ENCODE results near the gene OLFM1.
"Not testable (repeated sequence)": the region's sequence is repeated elsewhere in the genome, so short reads cannot be mapped to it uniquely, and the experiment has no call there.

The OLFM1 gene

DNA sequence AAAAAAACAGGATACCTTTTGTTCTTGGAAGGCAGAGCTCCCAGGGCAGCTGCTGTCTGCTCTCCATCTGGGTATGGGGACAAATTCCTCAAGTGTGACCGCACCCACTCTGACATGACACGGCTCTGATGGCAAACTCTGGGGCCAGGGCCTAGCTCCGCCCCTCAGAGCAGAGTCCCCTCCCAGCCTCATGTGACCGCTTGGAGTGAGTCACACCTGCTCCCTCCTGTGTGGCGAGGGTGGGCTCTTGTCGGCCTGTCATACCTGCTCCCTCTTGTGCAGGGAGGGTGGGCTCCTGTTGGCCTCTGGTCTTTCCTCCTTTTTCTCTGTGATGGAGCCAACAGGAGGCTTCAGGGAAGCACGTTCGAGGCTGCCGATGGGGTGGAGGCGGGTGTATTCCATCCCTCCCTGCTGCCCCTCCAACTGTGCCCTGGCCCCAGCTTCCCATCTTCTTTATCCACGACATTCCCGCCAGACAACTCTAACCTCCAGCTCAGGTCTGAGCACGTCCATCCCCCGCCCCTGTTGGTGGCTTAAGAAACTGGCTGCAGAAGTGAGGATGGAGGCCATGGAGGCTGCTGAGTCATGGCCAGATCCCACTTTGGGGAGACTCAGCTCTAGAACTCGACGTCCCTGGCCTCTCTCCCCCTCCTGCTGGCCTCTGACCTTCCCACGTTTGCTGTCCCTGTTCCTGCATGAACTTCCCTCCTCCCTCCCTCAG is 65.3 kb downstream of the OLFM1 start:
- no peak for DNase-seq (ENCODE audit: low read depth in 3 of 3)

DNA sequence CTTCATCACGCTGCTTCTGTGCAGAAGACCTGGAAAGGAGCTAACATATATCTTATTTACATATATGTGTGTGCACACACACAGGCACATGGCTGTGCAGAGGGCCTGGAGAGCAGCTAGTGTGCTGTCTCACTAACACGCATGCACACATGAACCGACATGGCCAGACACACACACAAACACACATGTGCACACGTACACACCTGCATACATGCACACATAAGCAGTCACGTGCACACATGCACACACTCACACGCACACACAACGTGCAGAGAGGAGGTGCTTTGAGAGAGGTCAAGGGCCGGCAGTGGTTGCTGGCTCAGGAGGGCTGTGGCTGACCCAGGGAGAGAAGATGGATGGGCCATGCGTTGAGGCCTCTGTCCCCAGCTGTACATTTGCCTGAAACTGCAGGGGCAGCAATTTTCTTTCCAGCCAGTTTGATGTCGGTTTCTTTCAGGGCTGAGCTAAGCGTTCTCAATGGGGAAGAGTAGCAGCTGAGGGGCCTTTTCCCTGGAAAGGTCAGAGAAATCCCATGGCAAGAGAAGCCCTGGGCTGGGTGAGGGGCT is 66.7 kb downstream of the OLFM1 start:
- no peak for DNase-seq (ENCODE audit: low read depth in 3 of 3)

DNA sequence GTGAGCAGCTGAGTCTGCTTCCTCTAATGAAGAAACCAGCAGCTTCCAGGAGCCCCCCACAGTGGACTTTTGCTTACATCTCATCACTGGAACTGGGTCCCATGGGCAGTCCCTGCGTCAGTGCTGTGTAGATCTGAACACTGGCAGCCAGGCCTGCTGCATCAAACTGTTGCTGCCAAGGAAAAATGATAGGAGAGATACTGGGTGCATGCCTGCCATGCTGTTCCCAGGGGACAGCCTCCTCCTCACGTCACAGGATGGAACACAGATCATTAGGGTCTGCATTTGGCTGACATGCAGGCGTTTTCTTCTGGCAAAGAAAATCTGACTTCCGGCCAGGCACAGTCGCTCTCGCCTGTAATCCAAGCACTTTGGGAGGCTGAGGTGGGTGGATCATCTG is 67.9 kb downstream of the OLFM1 start:
- DNase-seq (ENCODE audit: low read depth in 3 of 3) = no peak

DNA sequence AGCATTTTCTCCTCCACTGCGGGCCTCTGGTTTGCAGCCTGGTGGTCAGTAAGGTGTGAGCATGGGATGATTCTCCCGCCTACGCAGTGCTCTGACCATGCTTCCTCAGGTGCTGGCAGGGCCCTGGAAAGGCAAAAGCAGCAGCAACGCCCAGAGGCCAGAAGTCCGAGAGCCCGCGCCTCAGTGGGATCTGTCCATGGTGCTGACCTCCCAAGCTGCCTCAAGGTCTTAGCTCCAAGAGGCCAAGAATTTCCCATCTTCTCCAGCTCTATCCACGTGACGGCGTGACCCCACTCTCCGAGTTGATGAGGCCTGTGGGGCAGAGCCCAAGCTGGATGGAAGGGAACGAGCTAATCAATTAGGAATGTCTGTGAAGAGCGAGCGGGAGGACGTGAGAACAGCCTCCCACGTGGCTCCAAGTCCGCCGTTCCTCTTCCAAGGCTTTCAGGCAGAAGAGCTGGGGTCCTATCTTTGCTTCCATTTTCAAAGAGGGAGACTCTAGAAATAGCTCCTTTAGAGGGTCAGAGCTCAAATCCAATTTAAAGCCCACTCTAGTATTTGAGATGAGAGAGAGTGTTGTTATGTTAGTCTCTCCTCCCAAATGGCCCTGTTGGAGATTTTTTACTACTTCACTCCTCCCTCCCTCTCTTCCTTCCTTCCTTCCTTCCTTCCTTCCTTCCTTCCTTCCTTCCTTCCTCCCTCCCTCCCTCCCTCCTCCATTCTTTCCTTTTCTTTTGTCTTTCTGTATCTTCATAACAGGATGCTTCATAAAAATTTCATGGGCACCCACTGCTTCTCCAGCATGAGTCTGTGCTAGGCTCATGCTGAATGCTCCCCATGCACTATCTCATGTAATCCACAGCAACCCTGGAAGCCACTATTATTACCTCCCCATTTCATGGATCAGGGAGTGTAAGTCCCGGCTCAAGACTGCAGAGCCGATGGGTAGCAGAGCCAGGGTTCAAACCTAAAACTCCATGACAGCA is 69.3 kb downstream of the OLFM1 start:
- DNase-seq (ENCODE audit: low read depth in 3 of 3) = no peak

DNA sequence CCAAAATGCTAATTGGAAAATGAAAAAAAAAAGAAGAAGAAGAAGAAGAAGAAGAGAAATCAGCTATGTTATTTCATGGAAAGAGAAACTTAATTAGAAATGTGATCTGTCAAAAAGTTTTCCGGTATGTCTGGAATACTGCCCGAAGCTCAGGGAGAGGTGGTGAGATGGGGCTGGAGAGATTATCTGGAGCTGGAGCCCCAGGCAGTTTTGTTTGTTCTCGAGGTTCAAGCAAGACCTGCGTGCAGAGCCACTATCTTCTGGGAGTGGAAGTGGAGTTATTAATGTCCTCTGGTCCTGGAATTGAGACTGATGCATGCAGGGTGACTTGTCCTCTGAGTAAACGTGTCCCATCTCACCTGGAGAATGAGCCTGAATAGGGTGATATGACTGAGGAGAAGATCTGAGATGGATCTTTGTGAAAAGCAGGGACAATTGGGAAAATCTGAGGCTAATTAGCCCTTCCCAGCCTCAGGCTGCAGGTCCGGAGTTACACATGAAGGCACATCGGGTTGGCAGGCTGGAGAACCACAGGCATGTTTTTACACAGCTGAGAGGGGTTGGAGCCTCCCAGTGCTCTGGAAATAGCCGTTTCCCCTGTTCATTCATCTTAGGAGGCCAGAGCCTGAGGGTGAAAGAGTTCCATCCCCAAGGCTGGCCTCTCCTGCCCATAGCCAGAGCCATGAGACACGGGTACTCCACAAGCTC is 70.5 kb downstream of the OLFM1 start:
- DNase-seq (ENCODE audit: low read depth in 3 of 3) = no peak

DNA sequence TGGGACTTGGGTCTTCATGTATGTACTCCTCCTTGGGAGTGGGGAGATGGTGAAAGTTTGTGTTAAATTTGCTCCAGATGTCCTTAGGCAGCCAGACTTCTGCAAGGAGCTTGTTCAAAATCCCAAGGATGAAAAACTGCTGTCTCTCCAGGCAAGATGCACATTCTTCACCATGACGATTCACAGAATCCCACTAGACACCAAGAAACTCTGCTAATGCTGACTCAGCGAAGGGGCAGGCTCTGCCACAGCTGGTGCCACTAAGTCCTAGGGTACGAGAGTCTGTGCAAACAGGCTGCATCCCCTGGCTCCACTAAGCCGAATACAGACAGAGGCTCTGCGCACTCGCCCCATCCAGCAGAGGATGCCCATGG is 71.1 kb downstream of the OLFM1 start:
- no peak for DNase-seq (ENCODE audit: low read depth in 3 of 3)

DNA sequence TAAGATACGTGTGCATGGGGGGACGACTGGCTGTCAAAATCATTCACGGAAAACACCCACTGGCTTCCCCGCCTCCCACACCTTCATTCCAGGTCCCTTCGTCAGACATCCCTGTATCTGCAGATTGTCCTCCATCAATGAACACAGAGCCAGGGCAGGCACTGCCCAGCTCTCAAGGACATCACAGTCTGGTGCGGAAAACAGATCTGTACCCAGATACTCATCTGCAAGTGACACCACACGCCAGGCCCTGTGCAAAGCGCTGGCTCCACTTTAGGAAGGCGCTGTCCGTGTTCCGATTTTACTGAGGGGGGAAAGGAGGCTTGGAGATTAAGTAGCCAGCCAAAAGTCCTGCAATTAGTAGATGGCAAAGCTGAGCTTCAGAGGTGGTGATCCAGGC is 72.3 kb downstream of the OLFM1 start:
- no peak for DNase-seq (ENCODE audit: low read depth in 3 of 3)

DNA sequence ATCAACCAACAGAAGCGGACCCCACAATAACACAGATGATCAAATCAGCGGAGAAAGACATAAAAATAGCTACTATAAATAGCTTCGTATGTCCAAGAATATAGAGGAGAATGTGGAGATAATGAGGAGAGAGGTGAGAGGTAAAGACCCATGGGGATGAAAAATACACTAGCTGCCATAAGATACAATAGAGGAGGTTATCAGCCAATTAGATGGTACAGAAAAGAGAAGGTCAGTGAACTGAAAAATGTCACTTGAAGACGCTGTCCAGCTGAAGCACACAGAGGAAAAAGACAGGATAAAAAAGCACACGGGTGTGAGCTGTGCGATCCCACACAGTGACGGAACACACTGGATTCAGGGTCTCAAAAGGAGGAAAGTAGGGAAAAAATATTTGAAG is 73.4 kb downstream of the OLFM1 start:
- no peak for DNase-seq (ENCODE audit: low read depth in 3 of 3)

DNA sequence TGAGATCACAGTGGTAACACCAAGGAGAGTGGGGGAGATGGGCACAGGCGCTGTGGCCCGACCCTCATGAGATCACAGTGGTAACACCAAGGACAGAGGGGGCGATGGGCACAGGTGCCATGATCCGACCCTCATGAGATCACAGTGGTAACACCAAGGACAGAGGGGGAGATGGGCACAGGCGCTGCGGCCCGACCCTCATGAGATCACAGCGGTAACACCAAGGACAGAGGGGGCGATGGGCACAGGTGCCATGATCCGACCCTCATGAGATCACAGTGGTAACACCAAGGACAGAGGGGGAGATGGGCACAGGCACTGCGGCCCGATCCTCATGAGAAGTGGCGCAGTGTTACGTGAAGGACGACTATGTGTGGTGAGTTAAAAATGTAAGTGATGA is 75.1 kb downstream of the OLFM1 start:
- DNase-seq (ENCODE audit: low read depth in 3 of 3) = not testable (repeated sequence)

DNA sequence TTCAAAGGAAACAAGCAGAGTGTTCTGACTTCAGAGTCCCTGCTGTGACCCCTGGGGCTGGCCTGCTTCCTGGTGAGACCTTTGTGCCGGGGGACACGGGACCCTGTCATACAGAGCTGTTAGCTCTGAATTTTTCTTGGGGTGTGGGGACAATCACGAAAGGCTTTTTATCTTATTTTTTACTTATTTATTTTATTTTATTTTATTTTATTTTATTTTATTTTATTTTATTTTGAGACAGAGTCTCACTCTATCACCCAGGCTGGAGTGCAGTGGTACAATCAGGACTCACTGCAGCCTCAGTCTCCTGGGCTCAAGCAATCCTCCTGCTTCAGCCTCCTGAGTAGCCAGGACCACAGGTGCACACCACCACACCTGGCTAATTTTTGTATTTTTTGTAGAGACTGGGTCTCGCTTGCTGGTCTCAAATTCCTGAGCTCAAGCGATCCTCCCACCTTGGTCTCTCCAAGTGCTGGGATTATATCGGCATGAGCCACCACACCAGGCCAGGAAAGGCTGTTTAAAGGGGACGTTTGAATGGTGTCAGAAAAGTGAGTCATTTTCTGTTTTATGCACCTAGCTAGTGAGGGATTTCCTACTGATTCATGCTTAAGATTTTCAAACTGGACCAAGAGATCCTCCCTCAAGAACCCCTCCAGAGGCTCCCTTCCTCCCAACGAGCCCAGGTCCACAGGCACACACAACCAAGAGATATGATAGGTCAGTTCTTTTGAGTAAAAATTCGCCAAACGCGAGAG is 75.7 kb downstream of the OLFM1 start:
- DNase-seq (ENCODE audit: low read depth in 3 of 3) = no peak

DNA sequence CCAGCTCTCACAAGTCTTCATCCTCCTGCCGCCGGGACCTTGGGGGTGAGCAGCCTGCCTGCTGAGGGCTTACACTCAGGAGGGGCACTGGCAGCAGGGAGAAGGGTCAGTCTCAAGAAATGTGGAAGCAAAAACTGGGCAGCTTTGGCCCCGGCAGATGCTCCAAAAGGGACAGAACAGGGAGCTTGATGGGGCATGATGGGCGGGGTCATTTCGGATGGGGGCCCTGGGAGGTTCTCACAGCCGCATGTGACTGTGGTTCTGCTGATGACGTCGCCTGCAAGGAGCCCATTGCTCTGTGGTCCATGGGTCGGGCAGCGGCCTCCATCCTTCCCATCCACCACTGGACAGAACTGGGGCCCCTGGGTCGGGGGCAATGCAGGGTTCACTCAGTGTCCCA is 76.6 kb downstream of the OLFM1 start:
- no peak for DNase-seq (ENCODE audit: low read depth in 3 of 3)

DNA sequence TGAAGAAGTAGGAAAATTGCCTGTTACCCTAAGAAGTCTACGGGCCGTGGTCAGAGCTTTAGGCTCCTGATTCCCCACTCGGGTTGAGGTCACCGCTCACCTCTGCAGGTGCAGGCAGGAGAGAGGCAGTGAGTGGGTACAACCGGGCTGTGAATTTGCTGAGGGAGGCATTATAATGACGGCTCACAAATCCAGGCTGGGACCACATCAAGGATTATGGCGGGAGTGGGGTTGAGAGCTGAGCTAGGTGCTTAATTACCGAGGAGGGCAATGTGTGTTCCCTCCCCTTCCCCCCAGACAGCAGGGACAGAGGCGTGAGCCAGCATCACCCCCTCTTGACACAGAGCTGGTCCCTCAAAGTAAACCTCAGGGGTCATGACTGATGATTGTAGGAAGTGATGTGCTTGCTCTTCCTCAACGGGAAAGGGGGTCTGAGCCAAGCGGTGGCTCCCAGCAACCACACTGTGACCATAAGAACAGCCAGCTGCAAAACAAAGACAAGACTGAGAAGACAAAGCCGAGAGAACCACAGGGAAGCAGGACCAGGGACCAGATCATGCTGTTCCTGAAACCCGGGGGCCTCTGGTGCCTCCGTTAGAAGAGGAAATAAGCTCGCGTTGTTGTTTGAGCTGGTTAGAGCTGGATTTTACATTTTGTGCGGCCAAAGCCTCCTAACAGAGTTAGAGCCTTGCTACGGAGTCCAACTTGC is 77.7 kb downstream of the OLFM1 start:
- no peak for DNase-seq (ENCODE audit: low read depth in 3 of 3)

DNA sequence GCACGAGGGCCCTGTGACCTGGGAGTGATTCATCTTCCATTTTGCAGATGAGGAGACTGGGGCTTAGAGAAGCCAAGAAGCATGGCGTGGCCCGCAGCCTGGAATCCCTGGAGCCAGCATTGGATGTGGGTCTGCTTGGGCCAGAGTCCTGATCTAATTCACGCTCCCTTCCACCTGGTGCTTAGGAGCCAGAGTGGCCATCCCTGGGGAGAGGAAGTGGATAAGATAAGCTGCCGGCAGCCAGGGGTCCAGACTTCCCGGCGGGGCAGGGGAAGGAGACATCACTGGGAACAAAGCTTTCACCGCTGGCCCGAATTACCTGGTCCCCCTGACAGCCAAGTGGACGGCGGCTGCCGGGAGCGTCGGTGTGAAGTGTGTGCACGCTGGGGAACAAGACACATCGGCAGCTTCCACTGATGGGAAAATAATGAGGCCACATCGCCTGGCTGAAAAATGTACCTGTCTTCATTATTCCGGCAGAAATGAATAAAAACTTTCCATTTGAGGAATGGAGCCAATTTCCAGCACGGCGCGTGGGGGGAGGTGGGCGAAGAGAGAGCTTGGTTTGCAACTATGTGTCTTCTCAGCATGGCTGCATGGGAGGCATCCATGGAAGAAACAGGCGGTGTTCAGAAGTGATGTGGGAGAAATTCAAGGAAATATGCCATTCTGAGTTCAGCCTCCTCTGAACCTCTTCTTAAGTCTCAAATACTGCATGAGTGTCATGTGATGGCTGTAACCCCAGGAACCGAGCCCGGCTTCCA is 78.5 kb downstream of the OLFM1 start:
- DNase-seq (ENCODE audit: low read depth in 3 of 3) = no peak

DNA sequence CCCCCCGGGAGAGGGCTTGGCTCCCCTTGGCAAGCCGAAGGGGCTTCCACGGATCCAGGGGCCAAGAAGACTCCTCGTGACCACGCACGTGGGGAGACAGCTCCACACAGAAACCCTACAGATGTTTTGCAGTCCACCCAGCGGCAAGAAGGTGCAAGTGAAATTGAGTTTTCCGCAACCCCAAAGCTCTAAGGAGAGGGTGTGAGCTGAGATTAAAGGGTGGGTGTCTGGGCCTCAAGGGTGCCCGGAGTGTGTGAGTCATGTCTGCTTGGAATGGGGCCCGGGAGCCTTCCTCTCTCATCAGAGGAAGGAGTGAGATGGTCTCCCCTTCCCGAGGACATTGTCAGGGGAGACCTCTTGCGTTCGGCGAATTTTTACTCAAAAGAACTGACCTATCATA is 79.1 kb downstream of the OLFM1 start:
- no peak for DNase-seq (ENCODE audit: low read depth in 3 of 3)

DNA sequence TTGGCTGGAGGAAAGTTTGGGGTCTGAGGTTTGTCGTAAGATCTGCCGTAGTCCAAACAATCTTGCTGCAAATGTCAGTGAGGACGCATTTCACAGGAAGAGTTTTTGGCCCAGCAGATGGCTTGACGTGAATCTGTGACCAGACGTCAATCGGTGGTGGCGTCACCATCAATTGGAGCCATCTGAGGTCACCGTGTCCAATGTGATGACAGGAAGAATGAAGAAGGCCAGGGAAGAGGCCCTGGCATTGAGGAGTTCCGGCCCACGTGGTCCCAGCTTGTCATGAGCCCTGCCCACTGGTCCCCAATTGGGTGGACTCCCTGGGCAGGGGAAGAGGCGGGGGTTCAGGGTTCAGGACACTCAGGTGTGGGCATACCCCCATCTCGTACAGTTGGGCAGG is 79.9 kb downstream of the OLFM1 start:
- no peak for DNase-seq (ENCODE audit: low read depth in 3 of 3)

DNA sequence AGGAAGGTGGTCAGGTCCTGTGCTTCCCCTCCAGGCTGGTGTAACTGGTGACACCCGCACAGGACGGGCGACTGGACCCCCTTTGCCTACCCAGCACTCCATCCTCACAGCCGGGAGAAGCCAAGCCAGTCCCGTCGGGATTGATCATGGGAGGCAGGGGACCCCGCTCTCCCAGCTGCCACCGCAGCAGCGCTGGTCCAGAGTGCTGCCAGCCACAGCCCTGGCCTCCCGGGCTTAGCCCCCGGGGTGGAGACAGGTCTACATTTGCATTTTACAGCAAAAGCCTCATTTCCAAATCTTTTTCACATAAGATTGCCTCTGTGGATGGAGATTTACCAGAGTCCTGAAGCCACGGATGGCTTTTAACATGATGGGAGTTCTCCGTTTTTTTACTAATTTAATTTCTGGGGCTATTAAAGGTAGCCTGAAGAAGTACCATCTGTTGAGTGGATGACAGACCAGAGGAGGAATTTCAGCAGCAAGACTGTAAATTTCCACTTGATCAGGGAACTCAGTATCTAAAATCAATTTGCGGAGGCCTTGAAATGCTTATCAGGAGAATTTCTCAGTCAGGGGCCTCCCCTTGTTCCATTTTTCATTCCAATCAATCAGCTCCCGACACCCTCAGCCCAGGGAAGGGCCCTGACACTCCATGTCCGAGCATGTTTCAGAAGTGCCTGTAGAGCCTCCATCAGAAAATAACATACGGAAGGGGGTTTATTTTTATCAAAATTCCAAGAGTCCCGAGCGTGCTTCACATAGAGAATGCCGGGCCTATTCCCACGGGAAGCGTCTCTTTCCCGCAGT is 80.6 kb downstream of the OLFM1 start:
- DNase-seq (ENCODE audit: low read depth in 3 of 3) = no peak

DNA sequence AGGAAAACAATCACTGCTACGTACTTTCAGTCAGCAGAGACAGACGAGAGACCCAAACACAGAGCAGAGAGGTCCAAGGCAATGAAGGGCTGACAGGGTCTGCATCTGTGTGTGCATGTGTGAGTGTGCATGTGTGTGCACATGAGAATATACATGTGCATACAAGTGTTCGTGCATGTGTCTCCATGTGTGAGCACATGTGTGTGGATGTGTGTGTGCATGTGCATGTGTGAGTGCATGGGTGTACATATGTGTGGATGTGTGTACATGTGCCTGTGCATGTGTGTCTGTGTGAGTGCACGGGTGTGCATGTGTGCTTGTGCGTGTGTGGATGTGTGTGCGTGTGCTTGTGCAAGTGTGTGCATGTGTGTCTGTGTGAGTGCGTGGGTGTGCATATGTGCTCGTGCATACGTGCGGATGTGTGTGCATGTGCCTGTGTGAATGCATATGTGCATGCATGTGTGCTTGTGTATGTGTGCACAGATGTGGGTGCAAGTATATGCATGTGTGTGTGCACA is 82.3 kb downstream of the OLFM1 start:
- DNase-seq (ENCODE audit: low read depth in 3 of 3) = no peak

DNA sequence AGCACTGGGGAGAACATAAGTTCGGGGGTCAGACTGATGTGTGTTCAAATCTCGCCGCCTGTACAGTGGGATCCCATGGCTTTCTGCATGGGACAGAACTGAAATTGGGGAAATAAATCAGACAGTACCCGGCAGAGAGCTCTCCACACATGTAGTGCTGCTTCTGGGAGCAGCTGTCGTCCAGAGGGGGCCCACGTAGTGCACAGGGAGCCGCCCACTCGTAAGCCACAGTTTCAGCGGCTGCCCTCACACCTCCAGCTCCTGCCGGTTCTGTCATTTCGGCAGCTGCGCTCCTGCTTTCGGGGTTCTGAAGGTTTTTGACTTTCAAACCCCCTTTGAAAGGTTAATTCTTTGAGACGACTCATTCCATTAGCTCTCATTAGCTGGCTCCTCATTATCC is 83.1 kb downstream of the OLFM1 start:
- DNase-seq (ENCODE audit: low read depth in 3 of 3) = no peak

Data from stimulated activated CD4-positive, alpha-beta T cell treated with anti-CD3 and anti-CD28 coated beads, TNF-alpha, amount 100 ng/mL, for 24 hours (primary cell).